Gastrocnemius medialis (tissue), 4 donors: ENCODE measurements around the gene SLC25A12.

ENCODE experiments used
- POLR2A ChIP-seq, 2 donors: fragments of 450-650 bp; IDR thresholded peaks; one replicate each; pipeline ENCODE4 v1.6.1; 2017; ENCODE audit warnings: antibody characterized with exemption in 2 of 2, mild to moderate bottlenecking in 2 of 2, moderate library complexity in 2 of 2
- TF ChIP-seq, protein P1 (sequence below), 5 experiments: fragments of 450-650 bp in 3 of 5; fragments of 200-600 bp in 2 of 5; sonication (generic) in 2 of 5; IDR thresholded peaks in 4 of 5; conservative IDR thresholded peaks in 1 of 5; 1 replicate in 4 of 5; 2 replicates in 1 of 5; pipeline ENCODE4 v1.5.1; 2016 to 2019; ENCODE audit warnings: antibody characterized with exemption in 5 of 5, mild to moderate bottlenecking in 3 of 5, moderate library complexity in 3 of 5

- TF ChIP-seq, protein P1, sequence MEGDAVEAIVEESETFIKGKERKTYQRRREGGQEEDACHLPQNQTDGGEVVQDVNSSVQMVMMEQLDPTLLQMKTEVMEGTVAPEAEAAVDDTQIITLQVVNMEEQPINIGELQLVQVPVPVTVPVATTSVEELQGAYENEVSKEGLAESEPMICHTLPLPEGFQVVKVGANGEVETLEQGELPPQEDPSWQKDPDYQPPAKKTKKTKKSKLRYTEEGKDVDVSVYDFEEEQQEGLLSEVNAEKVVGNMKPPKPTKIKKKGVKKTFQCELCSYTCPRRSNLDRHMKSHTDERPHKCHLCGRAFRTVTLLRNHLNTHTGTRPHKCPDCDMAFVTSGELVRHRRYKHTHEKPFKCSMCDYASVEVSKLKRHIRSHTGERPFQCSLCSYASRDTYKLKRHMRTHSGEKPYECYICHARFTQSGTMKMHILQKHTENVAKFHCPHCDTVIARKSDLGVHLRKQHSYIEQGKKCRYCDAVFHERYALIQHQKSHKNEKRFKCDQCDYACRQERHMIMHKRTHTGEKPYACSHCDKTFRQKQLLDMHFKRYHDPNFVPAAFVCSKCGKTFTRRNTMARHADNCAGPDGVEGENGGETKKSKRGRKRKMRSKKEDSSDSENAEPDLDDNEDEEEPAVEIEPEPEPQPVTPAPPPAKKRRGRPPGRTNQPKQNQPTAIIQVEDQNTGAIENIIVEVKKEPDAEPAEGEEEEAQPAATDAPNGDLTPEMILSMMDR (IDR thresholded peaks at IDR 0.05 in 4 of 5, conservative IDR thresholded peaks at IDR 0.05 in 1 of 5): no peak
- TF ChIP-seq POLR2A (IDR thresholded peaks at IDR 0.05): no peak
Observed at GRCh38 chr2:171813729-171814128, 80.3 kb downstream of the SLC25A12 start.
